Erythroblast (primary cell): ENCODE data around the gene IL6R.

ENCODE experiments used
- GATA1 ChIP-seq: IDR thresholded peaks from 2 replicates; pipeline ENCODE4 v1.6.1; 2011; ENCODE audit warnings: low read depth, mild to moderate bottlenecking, control low read depth, low read length, moderate library complexity
- POLR2A ChIP-seq: IDR thresholded peaks from 2 replicates; pipeline ENCODE4 v1.6.1; 2011; ENCODE audit warnings: mild to moderate bottlenecking, low read length

GRCh38 chr1:154474802-154475201 lies 69.7 kb downstream of the IL6R start:
- TF ChIP-seq POLR2A (no peak), GATA1 (no peak)
